Naive thymus-derived CD4-positive, alpha-beta T cell (primary cell): ENCODE measurements around the gene CEP164. TPM values are rescaled to one million over a fixed set of nuclear protein-coding genes. Genes with fewer than 3 reads are reported as not detected.

ENCODE experiments used
- ATAC-seq: fragments of 150-1000 bp; cut with Tn5 transposase; 2 replicates; pipeline ENCODE4 v1.10.0; 2021; ENCODE audit warnings: mild to moderate bottlenecking, moderate library complexity
- CTCF ChIA-PET: fragments of 350-600 bp; sonication (Branson Sonifier 250); formaldehyde crosslinking; loops from one replicate; lab custom pipeline; 2021; ENCODE audit warnings: antibody characterized with exemption; lab: Charles Lee
- POLR2A ChIA-PET: fragments of 350-600 bp; sonication (Branson Sonifier 250); formaldehyde crosslinking; loops from one replicate; lab custom pipeline; 2021; ENCODE audit warnings: antibody characterized with exemption, inconsistent platforms; lab: Charles Lee
- DNase-seq, 9 donors: peaks; one replicate each; pipeline versions ENCODE4 v3.0.0 to v3.0.0-alpha.2; 2020 to 2022; ENCODE audit warnings: mixed read lengths in 1 of 9
- H3K27ac ChIP-seq: one replicate; pipeline ENCODE4 v1.7.0; 2013; ENCODE audit warnings: mild to moderate bottlenecking, low read depth, low read length, moderate library complexity
- H3K27me3 ChIP-seq, 2 donors: one replicate each; pipeline ENCODE4 v1.7.0; 2013; ENCODE audit warnings: low read length in 2 of 2, mild to moderate bottlenecking in 2 of 2, moderate library complexity in 2 of 2; ENCODE audit not compliant: control insufficient read depth in 2 of 2, insufficient read depth in 2 of 2
- H3K36me3 ChIP-seq, 3 experiments: 1 replicate in 2 of 3; 2 replicates in 1 of 3; pipeline ENCODE4 v1.7.0; 2013; ENCODE audit warnings: low read length in 3 of 3, mild to moderate bottlenecking in 3 of 3, moderate library complexity in 1 of 3; ENCODE audit not compliant: insufficient read depth in 3 of 3, control insufficient read depth in 2 of 3
- H3K4me1 ChIP-seq, 2 donors: one replicate each; pipeline ENCODE4 v1.7.0; 2013; ENCODE audit warnings: low read length in 2 of 2, mild to moderate bottlenecking in 2 of 2, moderate library complexity in 1 of 2; ENCODE audit not compliant: control insufficient read depth in 2 of 2, insufficient read depth in 2 of 2
- H3K4me3 ChIP-seq: 2 replicates; pipeline ENCODE4 v1.7.0; 2013; ENCODE audit warnings: mild to moderate bottlenecking, low read length
- H3K9me3 ChIP-seq, 3 experiments: 1 replicate in 2 of 3; 2 replicates in 1 of 3; pipeline ENCODE4 v1.7.0; 2013; ENCODE audit warnings: low read length in 3 of 3; ENCODE audit not compliant: control insufficient read depth in 2 of 3
- H3K27ac Mint-ChIP-seq, 9 donors: one replicate each; pipeline ENCODE4 v1.8.0; 2020 to 2022; ENCODE audit warnings: mixed read lengths in 9 of 9, mild to moderate bottlenecking in 8 of 9, moderate library complexity in 5 of 9, inconsistent platforms in 2 of 9
- H3K27me3 Mint-ChIP-seq, 5 donors: one replicate each; pipeline ENCODE4 v1.8.0; 2021 to 2022; ENCODE audit warnings: mixed read lengths in 5 of 5, mild to moderate bottlenecking in 1 of 5
- H3K36me3 Mint-ChIP-seq, 5 donors: one replicate each; pipeline ENCODE4 v1.8.0; 2020 to 2022; ENCODE audit warnings: mixed read lengths in 5 of 5, mild to moderate bottlenecking in 3 of 5, inconsistent platforms in 1 of 5
- H3K4me1 Mint-ChIP-seq, 7 donors: one replicate each; pipeline ENCODE4 v1.8.0; 2020 to 2022; ENCODE audit warnings: mixed read lengths in 7 of 7, mild to moderate bottlenecking in 3 of 7, inconsistent platforms in 1 of 7
- H3K4me3 Mint-ChIP-seq, 10 donors: one replicate each; pipeline ENCODE4 v1.8.0; 2020 to 2022; ENCODE audit warnings: mild to moderate bottlenecking in 10 of 10, mixed read lengths in 10 of 10, moderate library complexity in 6 of 10, inconsistent platforms in 2 of 10
- H3K9me3 Mint-ChIP-seq, 11 donors: one replicate each; pipeline ENCODE4 v1.8.0; 2020 to 2022; ENCODE audit warnings: mixed read lengths in 11 of 11, mild to moderate bottlenecking in 4 of 11, inconsistent platforms in 1 of 11, moderate library complexity in 1 of 11
- intact Hi-C, 2 donors: fragments of 100-400 bp; cut with micrococcal nuclease; formaldehyde crosslinking; loops; one replicate each; pipeline ENCODE4 v1.15.1; 2023
- polyA plus RNA-seq, 2 donors: library from polyadenylated mRNA; unstranded; fragments of 300-500 nt; fragmentation: Illumina TruSeq; gene quantifications; one replicate each; pipeline ENCODE4 v1.2.3, GENCODE V29; 2021
- total RNA-seq, 6 experiments: library from RNA in 5 of 6; stranded (reverse) in 5 of 6; gene quantifications; 1 replicate in 5 of 6; 2 replicates in 1 of 6; pipeline ENCODE4 v1.2.3 and lab custom pipeline; 2021 to 2026

CEP164 gene
- total and polyA plus RNA-seq, 7 experiments from 2014 or later = 16.2 to 47.6 (median 36.7) TPM

GRCh38 chr11:117385906-117386305 lies 58.3 kb downstream of the CEP164 start:
- ATAC-seq (no peak), DNase-seq (no peak)
- no peaks in the 10 kb centered on the region for H3K9me3 Mint-ChIP-seq
- POLR2A ChIA-PET = no interaction called here
- Histone ChIP-seq H3K4me3 (no peak overlapping the region), H3K27me3 (no peaks in the 10 kb centered on the region), H3K36me3 (peaks cover 0 to 78% (median 7%) of the 10 kb centered on the region in 3 experiments), H3K4me1 (no peaks in the 10 kb centered on the region), H3K9me3 (no peaks in the 10 kb centered on the region), H3K27ac (no peak overlapping the region)
- no peak overlapping the region for H3K27ac Mint-ChIP-seq
- no peaks in the 10 kb centered on the region for H3K27me3 Mint-ChIP-seq
- H3K4me1 Mint-ChIP-seq = peaks cover 0 to 3% (median 0%) of the 10 kb centered on the region in 7 donors
- CTCF ChIA-PET = no interaction called here
- intact Hi-C loops = no loop called here
- peaks cover 8 to 71% (median 42%) of the 10 kb centered on the region in 5 donors for H3K36me3 Mint-ChIP-seq
- no peak overlapping the region for H3K4me3 Mint-ChIP-seq

DNA sequence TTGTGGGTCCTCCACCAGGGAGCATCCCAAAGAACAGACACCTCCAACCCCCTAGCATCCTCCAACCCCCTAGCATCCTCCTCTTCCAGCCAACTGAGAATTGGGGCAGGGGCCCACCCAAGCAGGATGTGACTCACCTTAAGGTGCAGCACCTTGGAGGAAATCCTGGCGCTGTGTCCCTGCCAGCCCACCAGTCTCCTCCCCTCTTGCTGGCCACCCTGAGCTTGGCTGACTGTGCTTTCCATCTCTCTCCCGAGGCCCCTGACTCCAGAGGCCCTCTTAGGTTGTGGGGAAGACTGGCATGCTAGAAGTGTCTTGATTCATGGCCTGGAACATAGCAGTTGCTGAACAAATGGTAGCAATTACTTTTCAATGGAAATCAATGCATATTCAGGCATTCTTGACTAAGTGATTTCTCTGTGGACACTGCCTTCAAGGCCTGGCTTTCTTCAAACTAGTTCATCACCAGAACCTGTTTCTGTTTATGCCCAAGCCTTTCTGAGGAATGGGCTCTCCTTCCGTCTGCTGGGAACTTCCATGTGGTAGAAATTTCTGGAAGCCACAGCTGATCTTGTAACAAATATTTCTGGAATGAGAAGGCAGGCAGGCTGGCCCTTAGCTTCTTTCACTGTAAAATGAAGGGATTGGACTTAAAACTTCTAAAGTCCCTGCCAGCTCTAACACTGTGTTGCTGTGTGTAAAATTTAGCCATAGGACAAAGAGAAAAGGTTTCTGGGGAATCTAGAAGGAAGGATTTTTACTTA lies 60.5 kb downstream of the CEP164 start:
- POLR2A ChIA-PET = no interaction called here
- H3K36me3 ChIP-seq = peaks cover 4 to 78% (median 18%) of the 10 kb centered on the region in 3 experiments
- H3K4me1 ChIP-seq = no peaks in the 10 kb centered on the region
- peaks cover 0 to 5% (median 0%) of the 10 kb centered on the region in 7 donors for H3K4me1 Mint-ChIP-seq
- H3K27me3 ChIP-seq = no peaks in the 10 kb centered on the region
- intact Hi-C loops = no loop called here
- CTCF ChIA-PET = no interaction called here
- DNase-seq = no peak
- ATAC-seq = no peak
- H3K27me3 Mint-ChIP-seq = no peaks in the 10 kb centered on the region
- no peak overlapping the region for H3K27ac ChIP-seq
- no peak overlapping the region for H3K4me3 Mint-ChIP-seq
- no peak overlapping the region for H3K27ac Mint-ChIP-seq
- H3K36me3 Mint-ChIP-seq = peaks cover 12 to 74% (median 52%) of the 10 kb centered on the region in 5 donors
- H3K4me3 ChIP-seq = no peak overlapping the region
- H3K9me3 Mint-ChIP-seq = no peaks in the 10 kb centered on the region
- no peaks in the 10 kb centered on the region for H3K9me3 ChIP-seq

- no peaks in the 10 kb centered on the region for H3K27me3 Mint-ChIP-seq
- peak overlapping the region in 1 of 9 donors; percentile 25 for H3K27ac Mint-ChIP-seq
- H3K36me3 Mint-ChIP-seq = peaks cover 12 to 78% (median 50%) of the 10 kb centered on the region in 5 donors
- no peak for ATAC-seq
- intact Hi-C loops = no loop called here
- ChIA-PET POLR2A (no interaction called here), CTCF (no interaction called here)
- DNase-seq = no peak
- no peak overlapping the region for H3K4me3 Mint-ChIP-seq
- H3K4me1 Mint-ChIP-seq = peaks cover 0 to 3% (median 0%) of the 10 kb centered on the region in 7 donors
- no peak overlapping the region for H3K27ac ChIP-seq
- H3K4me1 ChIP-seq = no peaks in the 10 kb centered on the region
- no peak overlapping the region for H3K4me3 ChIP-seq
- H3K27me3 ChIP-seq = no peaks in the 10 kb centered on the region
- H3K9me3 ChIP-seq = no peaks in the 10 kb centered on the region
- H3K36me3 ChIP-seq = peaks cover 4 to 83% (median 13%) of the 10 kb centered on the region in 3 experiments
- H3K9me3 Mint-ChIP-seq = no peaks in the 10 kb centered on the region
Measured at GRCh38 chr11:117390743-117391142, 63.1 kb downstream of the CEP164 start.

DNA sequence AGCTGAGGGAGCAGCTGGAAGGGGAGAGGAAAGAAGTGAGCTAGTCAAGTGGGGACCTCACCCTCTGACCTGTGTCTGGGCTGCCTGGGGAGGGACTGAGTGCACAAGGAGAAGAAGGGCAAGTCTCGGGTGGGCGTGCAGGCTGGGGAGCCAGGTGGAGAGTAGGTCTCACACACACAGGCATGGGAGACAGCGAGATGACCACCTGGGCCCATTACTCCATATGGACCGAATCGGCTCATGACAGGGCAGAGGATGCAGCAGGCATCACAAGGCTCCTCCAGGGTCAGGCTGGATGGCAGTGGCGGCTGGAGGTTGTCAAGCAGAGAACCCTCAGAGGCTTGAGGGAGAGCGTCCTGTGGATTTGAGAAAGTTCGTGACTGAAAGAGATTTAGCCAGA lies 63.5 kb downstream of the CEP164 start:
- no peaks in the 10 kb centered on the region for H3K27me3 Mint-ChIP-seq
- Histone ChIP-seq H3K36me3 (peaks cover 4 to 83% (median 13%) of the 10 kb centered on the region in 3 experiments), H3K27ac (no peak overlapping the region), H3K4me3 (no peak overlapping the region), H3K4me1 (no peaks in the 10 kb centered on the region), H3K27me3 (no peaks in the 10 kb centered on the region), H3K9me3 (no peaks in the 10 kb centered on the region)
- H3K27ac Mint-ChIP-seq = peak overlapping the region in 1 of 9 donors; percentile 34
- ChIA-PET POLR2A (no interaction called here), CTCF (no interaction called here)
- peaks cover 14 to 78% (median 50%) of the 10 kb centered on the region in 5 donors for H3K36me3 Mint-ChIP-seq
- H3K9me3 Mint-ChIP-seq = no peaks in the 10 kb centered on the region
- no peak for ATAC-seq
- intact Hi-C loops = no loop called here
- no peak overlapping the region for H3K4me3 Mint-ChIP-seq
- no peak for DNase-seq
- peaks cover 0 to 3% (median 0%) of the 10 kb centered on the region in 7 donors for H3K4me1 Mint-ChIP-seq

DNA sequence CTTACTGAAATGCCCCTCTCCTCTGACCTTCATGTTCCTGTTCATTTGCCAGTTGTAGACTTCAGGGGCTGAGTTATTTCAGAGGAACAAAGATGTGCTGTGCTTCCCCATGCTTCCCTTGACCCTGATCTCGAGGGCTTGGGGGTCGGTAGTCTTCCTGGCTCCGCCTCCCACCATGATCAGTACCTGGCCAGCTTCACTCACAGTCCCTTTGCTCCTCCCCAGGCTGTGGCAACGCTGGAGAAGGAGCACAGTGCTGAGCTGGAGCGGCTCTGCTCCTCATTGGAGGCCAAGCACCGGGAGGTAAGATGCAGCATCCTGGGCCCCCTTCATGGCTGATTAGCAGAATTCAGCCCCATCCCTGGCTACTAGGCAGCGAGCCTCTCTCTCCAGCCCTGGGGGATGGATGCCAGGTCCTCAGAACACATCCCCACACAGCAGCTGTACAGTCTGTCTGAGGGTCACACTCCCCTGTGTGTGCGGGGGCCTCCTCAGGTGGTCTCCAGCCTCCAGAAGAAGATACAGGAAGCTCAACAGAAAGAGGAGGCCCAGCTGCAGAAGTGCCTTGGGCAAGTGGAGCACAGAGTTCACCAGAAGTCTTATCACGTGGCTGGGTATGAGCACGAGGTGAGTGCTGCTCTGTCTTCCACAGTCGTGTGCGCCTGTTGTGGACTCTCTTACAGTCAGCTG lies 64.5 kb downstream of the CEP164 start:
- no peaks in the 10 kb centered on the region for H3K27me3 Mint-ChIP-seq
- H3K4me1 ChIP-seq = no peaks in the 10 kb centered on the region
- peaks cover 0 to 3% (median 0%) of the 10 kb centered on the region in 7 donors for H3K4me1 Mint-ChIP-seq
- DNase-seq (no peak), ATAC-seq (no peak)
- H3K36me3 ChIP-seq = peaks cover 11 to 83% (median 22%) of the 10 kb centered on the region in 3 experiments
- no peaks in the 10 kb centered on the region for H3K9me3 ChIP-seq
- H3K4me3 ChIP-seq = no peak overlapping the region
- no peak overlapping the region for H3K4me3 Mint-ChIP-seq
- no peak overlapping the region for H3K27ac ChIP-seq
- ChIA-PET CTCF (no interaction called here), POLR2A (no interaction called here)
- peaks cover 23 to 81% (median 56%) of the 10 kb centered on the region in 5 donors for H3K36me3 Mint-ChIP-seq
- H3K9me3 Mint-ChIP-seq = peaks cover 0 to 3% (median 0%) of the 10 kb centered on the region in 11 donors
- no peak overlapping the region for H3K27ac Mint-ChIP-seq
- intact Hi-C loops = no loop called here
- H3K27me3 ChIP-seq = no peaks in the 10 kb centered on the region

GRCh38 chr11:117392979-117393378 lies 65.3 kb downstream of the CEP164 start:
- Histone ChIP-seq H3K27ac (no peak overlapping the region), H3K27me3 (no peaks in the 10 kb centered on the region), H3K4me3 (no peak overlapping the region), H3K4me1 (no peaks in the 10 kb centered on the region), H3K9me3 (peaks cover 0 to under 1% (median 0%) of the 10 kb centered on the region in 3 experiments), H3K36me3 (peaks cover 15 to 81% (median 19%) of the 10 kb centered on the region in 3 experiments)
- peaks cover 0 to 10% (median 2%) of the 10 kb centered on the region in 11 donors for H3K9me3 Mint-ChIP-seq
- H3K4me1 Mint-ChIP-seq = peaks cover 0 to 3% (median 0%) of the 10 kb centered on the region in 7 donors
- no peak for DNase-seq
- ATAC-seq = no peak
- H3K36me3 Mint-ChIP-seq = peaks cover 31 to 88% (median 65%) of the 10 kb centered on the region in 5 donors
- ChIA-PET POLR2A (no interaction called here), CTCF (no interaction called here)
- no peaks in the 10 kb centered on the region for H3K27me3 Mint-ChIP-seq
- no peak overlapping the region for H3K4me3 Mint-ChIP-seq
- no peak overlapping the region for H3K27ac Mint-ChIP-seq
- intact Hi-C loops = no loop called here
